Activated naive CD4-positive, alpha-beta T cell treated with anti-CD3 and anti-CD28 coated beads, Interleukin-2, amount 50 U/mL, for 24 hours (primary cell): Measurements from ENCODE around the gene ARL8B.
"Not testable (repeated sequence)": the region's sequence is repeated elsewhere in the genome, so short reads cannot be mapped to it uniquely, and the experiment has no call there.

ENCODE experiments used
- H3K27ac Mint-ChIP-seq: one replicate; pipeline ENCODE4 v1.8.0; 2021; ENCODE audit warnings: mild to moderate bottlenecking, mixed read lengths
- H3K27me3 Mint-ChIP-seq: one replicate; pipeline ENCODE4 v1.8.0; 2021; ENCODE audit warnings: mixed read lengths
- H3K36me3 Mint-ChIP-seq: one replicate; pipeline ENCODE4 v1.8.0; 2021; ENCODE audit warnings: mixed read lengths
- H3K4me1 Mint-ChIP-seq: one replicate; pipeline ENCODE4 v1.8.0; 2021; ENCODE audit warnings: mixed read lengths
- H3K4me3 Mint-ChIP-seq: one replicate; pipeline ENCODE4 v1.8.0; 2021; ENCODE audit warnings: mild to moderate bottlenecking, mixed read lengths
- H3K9me3 Mint-ChIP-seq: one replicate; pipeline ENCODE4 v1.8.0; 2021; ENCODE audit warnings: mixed read lengths

ARL8B gene

GRCh38 chr3:5098346-5098745, 23.7 kb upstream of the ARL8B start:
- H3K4me3 Mint-ChIP-seq, result no peak overlapping the region
- H3K27ac Mint-ChIP-seq, result no peak overlapping the region
- H3K36me3 Mint-ChIP-seq, result no peaks in the 10 kb centered on the region
- H3K4me1 Mint-ChIP-seq, result no peaks in the 10 kb centered on the region
- no peaks in the 10 kb centered on the region for H3K9me3 Mint-ChIP-seq
- peaks cover 14% of the 10 kb centered on the region for H3K27me3 Mint-ChIP-seq

GRCh38 chr3:5102532-5102931, 19.6 kb upstream of the ARL8B start:
- H3K4me1 Mint-ChIP-seq, result no peaks in the 10 kb centered on the region
- H3K36me3 Mint-ChIP-seq, result no peaks in the 10 kb centered on the region
- no peak overlapping the region for H3K27ac Mint-ChIP-seq
- no peaks in the 10 kb centered on the region for H3K9me3 Mint-ChIP-seq
- no peak overlapping the region for H3K4me3 Mint-ChIP-seq
- no peaks in the 10 kb centered on the region for H3K27me3 Mint-ChIP-seq

- Mint-ChIP-seq H3K27ac (no peak overlapping the region), H3K4me3 (no peak overlapping the region), H3K4me1 (no peaks in the 10 kb centered on the region), H3K9me3 (no peaks in the 10 kb centered on the region), H3K27me3 (no peaks in the 10 kb centered on the region), H3K36me3 (no peaks in the 10 kb centered on the region)
Observed at GRCh38 chr3:5103743-5104142, 18.3 kb upstream of the ARL8B start.

GRCh38 chr3:5105050-5105449, 17.0 kb upstream of the ARL8B start:
- Mint-ChIP-seq H3K9me3 (no peaks in the 10 kb centered on the region), H3K4me1 (no peaks in the 10 kb centered on the region), H3K27me3 (no peaks in the 10 kb centered on the region), H3K4me3 (no peak overlapping the region), H3K27ac (no peak overlapping the region), H3K36me3 (no peaks in the 10 kb centered on the region)

GRCh38 chr3:5106371-5106770, 15.7 kb upstream of the ARL8B start:
- H3K36me3 Mint-ChIP-seq, H3K9me3 Mint-ChIP-seq, H3K27me3 Mint-ChIP-seq, H3K4me3 Mint-ChIP-seq, H3K4me1 Mint-ChIP-seq, H3K27ac Mint-ChIP-seq: not testable (repeated sequence)

GRCh38 chr3:5106933-5107334, 15.2 kb upstream of the ARL8B start:
- not testable (repeated sequence) for H3K4me3 Mint-ChIP-seq, H3K27me3 Mint-ChIP-seq, H3K4me1 Mint-ChIP-seq, H3K9me3 Mint-ChIP-seq, H3K36me3 Mint-ChIP-seq, H3K27ac Mint-ChIP-seq

GRCh38 chr3:5110337-5110736, 11.8 kb upstream of the ARL8B start:
- no peak overlapping the region for H3K4me3 Mint-ChIP-seq
- no peaks in the 10 kb centered on the region for H3K27me3 Mint-ChIP-seq
- H3K36me3 Mint-ChIP-seq, result no peaks in the 10 kb centered on the region
- no peak overlapping the region for H3K27ac Mint-ChIP-seq
- no peaks in the 10 kb centered on the region for H3K9me3 Mint-ChIP-seq
- no peaks in the 10 kb centered on the region for H3K4me1 Mint-ChIP-seq

- H3K27me3 Mint-ChIP-seq, result no peaks in the 10 kb centered on the region
- no peaks in the 10 kb centered on the region for H3K4me1 Mint-ChIP-seq
- H3K36me3 Mint-ChIP-seq, result no peaks in the 10 kb centered on the region
- no peak overlapping the region for H3K27ac Mint-ChIP-seq
- H3K4me3 Mint-ChIP-seq, result no peak overlapping the region
- H3K9me3 Mint-ChIP-seq, result no peaks in the 10 kb centered on the region
Observed at GRCh38 chr3:5112043-5112442, 10.0 kb upstream of the ARL8B start.

- H3K27ac Mint-ChIP-seq, H3K27me3 Mint-ChIP-seq, H3K4me3 Mint-ChIP-seq, H3K36me3 Mint-ChIP-seq, H3K9me3 Mint-ChIP-seq, H3K4me1 Mint-ChIP-seq: not testable (repeated sequence)
Observed at GRCh38 chr3:5113726-5114125, 8.4 kb upstream of the ARL8B start.

GRCh38 chr3:5115506-5116162, 6.5 kb upstream of the ARL8B start:
- Mint-ChIP-seq H3K27me3 (no peaks in the 10 kb centered on the region), H3K27ac (no peak overlapping the region), H3K9me3 (no peaks in the 10 kb centered on the region), H3K4me1 (no peaks in the 10 kb centered on the region), H3K36me3 (no peaks in the 10 kb centered on the region), H3K4me3 (no peak overlapping the region)

GRCh38 chr3:5116538-5116937, 5.6 kb upstream of the ARL8B start:
- Mint-ChIP-seq H3K4me3 (no peak overlapping the region), H3K36me3 (no peaks in the 10 kb centered on the region), H3K27ac (no peak overlapping the region), H3K9me3 (no peaks in the 10 kb centered on the region), H3K27me3 (no peaks in the 10 kb centered on the region), H3K4me1 (peaks cover under 1% of the 10 kb centered on the region)

- Mint-ChIP-seq H3K4me1 (peaks cover 31% of the 10 kb centered on the region), H3K9me3 (no peaks in the 10 kb centered on the region), H3K36me3 (no peaks in the 10 kb centered on the region), H3K27ac (no peak overlapping the region), H3K4me3 (no peak overlapping the region), H3K27me3 (no peaks in the 10 kb centered on the region)
Observed at GRCh38 chr3:5120446-5120845, 1.6 kb upstream of the ARL8B start.

GRCh38 chr3:5122741-5123706, 932 bp downstream of the ARL8B start:
- H3K27me3 Mint-ChIP-seq, result no peaks in the 10 kb centered on the region
- H3K27ac Mint-ChIP-seq, result peak overlapping the region; percentile 93
- H3K4me3 Mint-ChIP-seq, result peak overlapping the region; percentile 98
- peaks cover 2% of the 10 kb centered on the region for H3K36me3 Mint-ChIP-seq
- H3K4me1 Mint-ChIP-seq, result peaks cover 52% of the 10 kb centered on the region
- no peaks in the 10 kb centered on the region for H3K9me3 Mint-ChIP-seq

- H3K27ac Mint-ChIP-seq, result peak overlapping the region; percentile 65
- no peaks in the 10 kb centered on the region for H3K27me3 Mint-ChIP-seq
Observed at GRCh38 chr3:5123937-5124336, 1.8 kb downstream of the ARL8B start.

GRCh38 chr3:5126586-5126985, 4.5 kb downstream of the ARL8B start:
- H3K27ac Mint-ChIP-seq, result peak overlapping the region; percentile 82
- peaks cover 72% of the 10 kb centered on the region for H3K4me1 Mint-ChIP-seq
- peak overlapping the region; percentile 77 for H3K4me3 Mint-ChIP-seq
- H3K27me3 Mint-ChIP-seq, result no peaks in the 10 kb centered on the region
- no peaks in the 10 kb centered on the region for H3K9me3 Mint-ChIP-seq
- H3K36me3 Mint-ChIP-seq, result peaks cover 7% of the 10 kb centered on the region

More at GRCh38 chr3:5123937-5124336, 1.8 kb downstream of the ARL8B start:
- H3K9me3 Mint-ChIP-seq, result no peaks in the 10 kb centered on the region
- peaks cover 2% of the 10 kb centered on the region for H3K36me3 Mint-ChIP-seq
- H3K4me1 Mint-ChIP-seq, result peaks cover 59% of the 10 kb centered on the region
- H3K4me3 Mint-ChIP-seq, result peak overlapping the region; percentile 98

GRCh38 chr3:5128849-5129248, 6.8 kb downstream of the ARL8B start:
- peaks cover 7% of the 10 kb centered on the region for H3K36me3 Mint-ChIP-seq
- H3K4me3 Mint-ChIP-seq, result no peak overlapping the region
- peaks cover 77% of the 10 kb centered on the region for H3K4me1 Mint-ChIP-seq
- no peak overlapping the region for H3K27ac Mint-ChIP-seq
- no peaks in the 10 kb centered on the region for H3K9me3 Mint-ChIP-seq
- H3K27me3 Mint-ChIP-seq, result no peaks in the 10 kb centered on the region
